Tibial nerve (tissue), 4 donors: ENCODE measurements around the gene KBTBD2. TPM values are rescaled to one million over a fixed set of nuclear protein-coding genes. Genes with fewer than 3 reads are reported as not detected.
"Not testable (repeated sequence)": the region's sequence is repeated elsewhere in the genome, so short reads cannot be mapped to it uniquely, and the experiment has no call there.

Source experiments
- DNase-seq, 2 donors: peaks; one replicate each; pipeline ENCODE4 v3.0.0-alpha.2; 2019; ENCODE audit warnings: low spot score in 2 of 2
- H3K27ac ChIP-seq, 4 donors: fragments of 200-600 bp; sonication (generic) in 3 of 4; one replicate each; pipeline ENCODE4 v1.5.1; 2017 to 2019; ENCODE audit warnings: mild to moderate bottlenecking in 1 of 4
- H3K27me3 ChIP-seq, 2 donors: fragments of 200-600 bp; sonication (generic) in 1 of 2; one replicate each; pipeline versions ENCODE4 v1.5.1 to v1.6.0; 2017 to 2019
- H3K36me3 ChIP-seq, 3 donors: fragments of 200-600 bp; sonication (generic); one replicate each; pipeline ENCODE4 v1.5.1; 2018 to 2019
- H3K4me1 ChIP-seq, 4 donors: fragments of 200-600 bp; sonication (generic) in 3 of 4; one replicate each; pipeline ENCODE4 v1.5.1; 2017 to 2019
- H3K4me3 ChIP-seq, 4 donors: fragments of 200-600 bp; sonication (generic) in 3 of 4; one replicate each; pipeline ENCODE4 v1.5.1; 2017 to 2019; ENCODE audit warnings: mild to moderate bottlenecking in 1 of 4, moderate library complexity in 1 of 4
- H3K9me3 ChIP-seq, 4 donors: fragments of 200-600 bp; sonication (generic) in 3 of 4; one replicate each; pipeline ENCODE4 v1.5.1; 2017 to 2019
- EP300 ChIP-seq, 2 donors: sonication (generic); formaldehyde crosslinking; IDR thresholded peaks; one replicate each; pipeline ENCODE4 v1.6.1; 2017; ENCODE audit warnings: antibody characterized with exemption in 2 of 2, mild to moderate bottlenecking in 1 of 2
- POLR2A ChIP-seq, 2 donors: fragments of 450-650 bp; IDR thresholded peaks; one replicate each; pipeline ENCODE4 v1.6.1; 2017; ENCODE audit warnings: antibody characterized with exemption in 2 of 2, mild to moderate bottlenecking in 2 of 2, moderate library complexity in 2 of 2
- WGBS, 2 donors: methylation state at CpG; one replicate each; pipeline ENCODE4 v1.1.5; 2018; 5-methylcytosine and 5-hydroxymethylcytosine counted together
- total RNA-seq, 4 donors: library from RNA; depleted of rRNA; stranded (reverse); fragments of >200 nt; gene quantifications; one replicate each; pipeline ENCODE4 v1.1.0, GENCODE V29; 2016
- TF ChIP-seq, protein P1 (sequence below), 5 experiments: fragments of 200-600 bp in 3 of 5; fragments of 450-650 bp in 2 of 5; sonication (generic) in 3 of 5; IDR thresholded peaks; one replicate each; pipeline ENCODE4 v1.5.1; 2016 to 2019; ENCODE audit warnings: antibody characterized with exemption in 5 of 5, mild to moderate bottlenecking in 3 of 5, moderate library complexity in 2 of 5

Gene KBTBD2
- total RNA-seq, 4 donors from 2014 or later: 29.1 to 46.7 (median 42.7) TPM

DNA sequence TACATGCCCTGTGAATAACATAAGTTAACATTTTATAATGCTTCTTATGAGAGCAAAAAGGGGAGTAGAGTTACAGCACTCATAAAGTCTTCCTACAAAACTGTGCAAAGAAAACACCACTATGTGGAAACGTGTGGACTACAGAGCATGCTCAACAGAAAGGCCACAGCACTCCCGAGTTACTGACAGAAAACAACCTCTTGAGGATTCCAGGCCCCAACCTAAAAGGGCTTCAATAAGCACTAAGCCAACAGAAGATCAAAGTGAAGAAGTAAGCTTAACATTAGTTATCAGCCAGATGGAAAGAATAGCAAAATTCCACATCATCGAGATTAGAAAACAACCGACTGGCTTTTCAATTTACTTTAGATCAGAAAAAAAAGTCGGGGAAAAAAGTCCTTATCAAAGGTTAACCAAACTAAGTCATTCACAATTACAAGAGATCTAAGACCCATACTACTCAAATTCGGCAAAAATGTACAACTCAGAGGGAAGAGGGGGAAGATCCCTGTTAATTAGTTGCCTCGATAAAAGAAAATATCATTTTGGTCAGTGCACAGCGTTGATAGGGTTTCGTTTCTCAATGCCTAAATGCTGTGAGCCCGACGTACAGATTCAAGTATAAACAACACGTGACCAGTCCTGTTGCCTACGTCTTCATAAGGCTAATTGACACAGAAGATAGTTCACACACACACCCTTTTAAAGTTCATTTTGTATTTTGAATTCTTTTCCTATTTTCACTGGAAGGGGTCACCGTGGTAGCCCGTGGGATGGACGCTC lies 1.4 kb downstream of the KBTBD2 start:
- Histone ChIP-seq H3K4me1 (peaks cover 0 to 60% (median 31%) of the 10 kb centered on the region in 4 donors), H3K36me3 (no peaks in the 10 kb centered on the region), H3K27me3 (no peaks in the 10 kb centered on the region), H3K4me3 (peak overlapping the region; percentile 51 to 98 (median 88)), H3K27ac (peak overlapping the region; percentile 95 to 99 (median 99)), H3K9me3 (no peaks in the 10 kb centered on the region)
- 0% methylated on average over 16 of the region's 16 CpGs for WGBS, 2 donors
- TF ChIP-seq EP300 (IDR thresholded peaks at IDR 0.05) (peak in 1 of 2 donors; percentile 84), POLR2A (IDR thresholded peaks at IDR 0.05) (peak in 1 of 2 donors; percentile 37)
- TF ChIP-seq, protein P1, sequence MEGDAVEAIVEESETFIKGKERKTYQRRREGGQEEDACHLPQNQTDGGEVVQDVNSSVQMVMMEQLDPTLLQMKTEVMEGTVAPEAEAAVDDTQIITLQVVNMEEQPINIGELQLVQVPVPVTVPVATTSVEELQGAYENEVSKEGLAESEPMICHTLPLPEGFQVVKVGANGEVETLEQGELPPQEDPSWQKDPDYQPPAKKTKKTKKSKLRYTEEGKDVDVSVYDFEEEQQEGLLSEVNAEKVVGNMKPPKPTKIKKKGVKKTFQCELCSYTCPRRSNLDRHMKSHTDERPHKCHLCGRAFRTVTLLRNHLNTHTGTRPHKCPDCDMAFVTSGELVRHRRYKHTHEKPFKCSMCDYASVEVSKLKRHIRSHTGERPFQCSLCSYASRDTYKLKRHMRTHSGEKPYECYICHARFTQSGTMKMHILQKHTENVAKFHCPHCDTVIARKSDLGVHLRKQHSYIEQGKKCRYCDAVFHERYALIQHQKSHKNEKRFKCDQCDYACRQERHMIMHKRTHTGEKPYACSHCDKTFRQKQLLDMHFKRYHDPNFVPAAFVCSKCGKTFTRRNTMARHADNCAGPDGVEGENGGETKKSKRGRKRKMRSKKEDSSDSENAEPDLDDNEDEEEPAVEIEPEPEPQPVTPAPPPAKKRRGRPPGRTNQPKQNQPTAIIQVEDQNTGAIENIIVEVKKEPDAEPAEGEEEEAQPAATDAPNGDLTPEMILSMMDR (IDR thresholded peaks at IDR 0.05): no peak
- peak in 1 of 2 donors; percentile 49 for DNase-seq

DNA sequence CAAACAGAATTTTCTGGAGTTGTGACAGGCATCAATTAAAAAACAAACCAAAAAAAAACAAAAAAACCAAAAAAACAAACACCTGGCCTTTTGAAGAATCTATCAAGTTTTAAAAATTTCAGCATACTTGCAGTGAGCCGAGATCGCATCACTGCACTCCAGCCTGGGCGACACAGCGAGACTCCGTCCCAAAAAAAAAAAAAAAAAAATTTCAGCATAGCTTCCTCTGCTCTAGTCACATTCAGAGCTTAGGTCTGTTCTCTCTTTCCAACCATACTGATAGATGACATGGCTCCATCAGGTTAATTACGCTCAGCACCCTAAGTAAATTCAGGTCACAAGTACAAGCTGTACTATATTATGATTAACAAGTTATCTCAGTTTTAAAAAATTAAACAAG lies 3.1 kb downstream of the KBTBD2 start:
- 89 to 91% methylated on average over 6 of the region's 6 CpGs for WGBS, 2 donors
- peaks cover 0 to 74% (median 30%) of the 10 kb centered on the region in 4 donors for H3K4me1 ChIP-seq

DNA sequence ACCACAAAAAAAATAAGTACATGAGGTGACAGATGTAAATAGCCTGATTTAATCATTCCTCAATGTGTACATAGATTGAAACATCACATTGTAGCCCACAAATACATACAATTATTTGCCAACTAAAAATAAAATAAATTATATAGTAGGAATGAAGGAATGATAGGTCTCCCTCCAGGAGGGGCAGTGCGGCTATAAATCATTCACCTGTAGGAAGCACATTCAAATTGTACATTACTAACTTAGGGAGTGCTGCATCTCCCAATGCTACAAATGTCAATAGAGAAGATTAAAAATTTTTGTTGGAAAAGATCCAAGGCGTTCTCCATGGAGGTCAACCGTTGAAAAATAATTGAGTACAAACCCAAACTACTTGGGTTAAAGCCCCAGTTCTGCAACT lies 4.2 kb downstream of the KBTBD2 start:
- peaks cover 0 to 74% (median 25%) of the 10 kb centered on the region in 4 donors for H3K4me1 ChIP-seq
- DNase-seq: no peak
- TF ChIP-seq EP300 (IDR thresholded peaks at IDR 0.05) (no peak), POLR2A (IDR thresholded peaks at IDR 0.05) (no peak)

More for the DNA sequence above, 3.1 kb downstream of the KBTBD2 start:
- TF ChIP-seq, protein P1 (IDR thresholded peaks at IDR 0.05): no peak
- TF ChIP-seq EP300 (IDR thresholded peaks at IDR 0.05): no peak
- H3K36me3 ChIP-seq: no peaks in the 10 kb centered on the region
- DNase-seq: no peak
- no peaks in the 10 kb centered on the region for H3K9me3 ChIP-seq
- no peaks in the 10 kb centered on the region for H3K27me3 ChIP-seq
- H3K27ac ChIP-seq: peak overlapping the region in 2 of 4 donors; percentile 99
- no peak overlapping the region for H3K4me3 ChIP-seq

DNA sequence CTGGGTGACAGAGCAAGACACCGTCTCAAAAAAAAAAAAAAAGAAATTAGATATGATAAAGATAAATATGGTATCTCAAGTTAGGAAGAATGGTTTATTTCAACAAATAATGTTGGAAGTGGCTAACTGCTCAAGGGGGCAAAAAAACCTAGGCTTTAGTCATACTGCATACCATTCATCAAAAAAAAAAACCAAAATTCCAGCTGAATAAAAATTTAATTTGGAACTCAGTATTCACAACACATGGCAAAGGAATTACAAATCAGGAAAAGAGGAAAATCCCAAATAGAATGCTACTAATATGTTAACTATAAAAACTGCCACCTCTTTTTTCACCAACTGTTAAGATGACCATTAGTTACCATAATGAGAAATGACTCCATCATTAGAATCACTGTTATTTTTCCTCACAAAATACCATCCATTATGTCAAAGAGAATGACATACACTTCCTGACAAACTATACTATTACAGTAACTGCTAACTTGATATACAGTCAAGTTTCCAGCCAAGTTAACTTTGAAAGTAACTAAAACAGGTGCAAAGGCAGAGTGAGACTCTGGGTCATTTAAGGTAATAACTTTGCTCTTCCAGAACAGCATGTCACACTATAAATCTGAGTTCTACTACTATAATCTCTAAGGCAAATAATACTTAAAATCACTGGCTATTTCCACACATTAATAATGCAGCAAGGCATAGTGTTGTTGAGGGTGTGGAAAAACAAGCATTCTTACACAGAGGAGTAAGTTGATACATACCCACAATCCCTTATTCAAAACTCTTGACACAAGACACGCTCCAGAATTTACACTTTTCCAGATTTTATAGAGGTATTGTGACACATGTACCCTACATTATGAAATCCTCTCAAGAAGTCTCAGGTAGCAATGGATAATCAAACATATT lies 10.2 kb downstream of the KBTBD2 start:
- H3K27ac ChIP-seq: peak overlapping the region in 1 of 4 donors; percentile 9
- no peak overlapping the region for H3K4me3 ChIP-seq
- H3K36me3 ChIP-seq: no peaks in the 10 kb centered on the region
- 45 to 59% methylated on average over 2 of the region's 2 CpGs for WGBS, 2 donors
- H3K4me1 ChIP-seq: peaks cover 0 to 97% (median 13%) of the 10 kb centered on the region in 4 donors
- H3K27me3 ChIP-seq: no peaks in the 10 kb centered on the region
- H3K9me3 ChIP-seq: no peaks in the 10 kb centered on the region
- DNase-seq: no peak
- TF ChIP-seq POLR2A (IDR thresholded peaks at IDR 0.05) (no peak), EP300 (IDR thresholded peaks at IDR 0.05) (no peak)
- TF ChIP-seq, protein P1 (IDR thresholded peaks at IDR 0.05): no peak

More for the DNA sequence above, 4.2 kb downstream of the KBTBD2 start:
- Histone ChIP-seq H3K27me3 (no peaks in the 10 kb centered on the region), H3K4me3 (no peak overlapping the region), H3K9me3 (no peaks in the 10 kb centered on the region), H3K36me3 (no peaks in the 10 kb centered on the region), H3K27ac (no peak overlapping the region)
- 49% methylated on average over 3 of the region's 3 CpGs for WGBS, 2 donors

DNA sequence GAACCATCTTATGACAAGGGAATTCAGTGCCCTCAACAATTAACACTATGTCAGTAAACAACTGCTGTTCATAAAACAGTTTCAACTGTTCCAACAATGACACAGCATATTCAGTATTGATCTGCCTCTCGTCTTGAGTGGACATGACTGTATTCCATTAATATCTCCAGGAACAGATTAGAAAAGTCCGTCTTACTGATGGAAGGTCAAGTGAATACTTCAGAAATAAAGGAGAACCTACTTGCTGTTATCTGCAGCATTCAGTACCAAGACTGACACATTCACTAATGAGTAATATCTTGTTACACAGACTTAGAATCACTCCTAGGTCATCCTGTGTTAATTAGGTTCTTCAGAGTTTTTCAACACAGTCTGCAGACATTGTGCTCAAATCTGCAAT lies 12.1 kb downstream of the KBTBD2 start:
- H3K36me3 ChIP-seq: peaks cover 0 to 9% (median 6%) of the 10 kb centered on the region in 3 donors
- no peaks in the 10 kb centered on the region for H3K9me3 ChIP-seq
- H3K27ac ChIP-seq: peak overlapping the region in 3 of 4 donors; percentile 21 to 49 (median 44)
- no peak overlapping the region for H3K4me3 ChIP-seq
- peaks cover 0 to 81% (median 10%) of the 10 kb centered on the region in 4 donors for H3K4me1 ChIP-seq
- TF ChIP-seq POLR2A (IDR thresholded peaks at IDR 0.05): no peak
- peak in 1 of 2 donors; percentile 9 for TF ChIP-seq EP300 (IDR thresholded peaks at IDR 0.05)
- DNase-seq: no peak
- H3K27me3 ChIP-seq: no peaks in the 10 kb centered on the region
- WGBS, 2 donors: 13 to 21% methylated on average over 2 of the region's 2 CpGs

DNA sequence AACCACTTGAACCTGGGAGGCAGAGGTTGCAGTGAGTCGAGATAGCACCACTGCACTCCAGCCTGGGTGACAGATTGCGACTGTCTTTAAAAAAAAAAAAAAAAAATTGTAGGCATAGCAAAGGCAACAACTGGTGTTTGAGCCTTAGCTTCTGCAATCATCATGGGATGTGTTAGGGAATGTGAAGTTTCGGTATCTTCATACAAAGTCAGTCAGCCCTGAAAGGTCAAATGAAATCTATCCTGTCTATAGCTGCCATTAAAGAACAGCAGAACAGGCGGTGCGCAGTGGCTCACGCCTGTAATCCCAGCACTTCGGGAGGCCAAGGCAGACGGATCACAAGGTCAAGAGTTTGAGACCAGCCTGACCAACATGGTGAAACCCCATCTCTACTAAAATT lies 13.5 kb downstream of the KBTBD2 start:
- H3K27ac ChIP-seq: peak overlapping the region in 1 of 4 donors; percentile 3
- not testable (repeated sequence) for H3K4me3 ChIP-seq, H3K9me3 ChIP-seq, H3K27me3 ChIP-seq, DNase-seq
- H3K36me3 ChIP-seq: peaks cover 0 to 22% (median 12%) of the 10 kb centered on the region in 3 donors
- H3K4me1 ChIP-seq: peaks cover 0 to 67% (median 10%) of the 10 kb centered on the region in 4 donors
- WGBS, 2 donors: 92 to 98% methylated on average over 8 of the region's 8 CpGs
